Osteoblast (primary cell): ENCODE measurements around the gene NTNG1. TPM values are rescaled to one million over a fixed set of nuclear protein-coding genes. Genes with fewer than 3 reads are reported as not detected.

Source experiments
- DNase-seq: peaks from one replicate; pipeline ENCODE4 v3.0.0; 2011; ENCODE audit warnings: low spot score, mixed read lengths; ENCODE audit not compliant: insufficient read length; ENCODE audit errors: missing footprints
- H2AFZ ChIP-seq: 2 replicates; pipeline ENCODE4 v1.6.0; 2011; ENCODE audit warnings: mild to moderate bottlenecking, low read length
- H3K27ac ChIP-seq: 2 replicates; pipeline ENCODE4 v1.5.1; 2011; ENCODE audit warnings: mild to moderate bottlenecking, low read depth, low read length, moderate library complexity
- H3K27me3 ChIP-seq: 2 replicates; pipeline ENCODE4 v1.6.0; 2012; ENCODE audit warnings: mild to moderate bottlenecking, control low read depth, inconsistent platforms, low read length, moderate library complexity; ENCODE audit not compliant: insufficient read depth
- H3K36me3 ChIP-seq: 2 replicates; pipeline ENCODE4 v1.5.1; 2011; ENCODE audit warnings: mild to moderate bottlenecking, low read length, control low read depth, moderate library complexity; ENCODE audit not compliant: insufficient read depth
- H3K4me1 ChIP-seq: 2 replicates; pipeline ENCODE4 v1.5.1; 2011; ENCODE audit warnings: mild to moderate bottlenecking, low read length, control low read depth, moderate library complexity; ENCODE audit not compliant: insufficient read depth
- H3K4me2 ChIP-seq: 2 replicates; pipeline ENCODE4 v1.6.0; 2011; ENCODE audit warnings: mild to moderate bottlenecking, low read length; ENCODE audit not compliant: insufficient read depth
- H3K4me3 ChIP-seq: fragments of 200-600 bp; sonication (generic); 3 replicates; pipeline ENCODE4 v1.5.1; 2012; ENCODE audit warnings: mild to moderate bottlenecking, low read length, inconsistent platforms; ENCODE audit not compliant: insufficient read depth
- H3K79me2 ChIP-seq: 2 replicates; pipeline ENCODE4 v1.6.0; 2012; ENCODE audit warnings: mild to moderate bottlenecking, low read length, control low read depth, inconsistent platforms; ENCODE audit not compliant: insufficient read depth
- H3K9me3 ChIP-seq: 2 replicates; pipeline ENCODE4 v1.5.1; 2011; ENCODE audit warnings: low read depth, low read length, control low read depth
- H4K20me1 ChIP-seq: 2 replicates; pipeline ENCODE4 v1.6.0; 2012; ENCODE audit warnings: mild to moderate bottlenecking, low read length, control low read depth; ENCODE audit not compliant: insufficient read depth
- total RNA-seq: library from RNA; depleted of rRNA; stranded (reverse); fragments of >200 nt; gene quantifications from 2 replicates; pipeline ENCODE4 v1.2.3, GENCODE V29; 2012
- TF ChIP-seq, protein P1 (sequence below): IDR thresholded peaks from 2 replicates; pipeline ENCODE4 v1.5.1; 2011; ENCODE audit warnings: mild to moderate bottlenecking, low read depth, low read length, moderate library complexity; ENCODE audit errors: extremely low read depth

Gene NTNG1
- total RNA-seq, 1 donor = 3.6 TPM

DNA sequence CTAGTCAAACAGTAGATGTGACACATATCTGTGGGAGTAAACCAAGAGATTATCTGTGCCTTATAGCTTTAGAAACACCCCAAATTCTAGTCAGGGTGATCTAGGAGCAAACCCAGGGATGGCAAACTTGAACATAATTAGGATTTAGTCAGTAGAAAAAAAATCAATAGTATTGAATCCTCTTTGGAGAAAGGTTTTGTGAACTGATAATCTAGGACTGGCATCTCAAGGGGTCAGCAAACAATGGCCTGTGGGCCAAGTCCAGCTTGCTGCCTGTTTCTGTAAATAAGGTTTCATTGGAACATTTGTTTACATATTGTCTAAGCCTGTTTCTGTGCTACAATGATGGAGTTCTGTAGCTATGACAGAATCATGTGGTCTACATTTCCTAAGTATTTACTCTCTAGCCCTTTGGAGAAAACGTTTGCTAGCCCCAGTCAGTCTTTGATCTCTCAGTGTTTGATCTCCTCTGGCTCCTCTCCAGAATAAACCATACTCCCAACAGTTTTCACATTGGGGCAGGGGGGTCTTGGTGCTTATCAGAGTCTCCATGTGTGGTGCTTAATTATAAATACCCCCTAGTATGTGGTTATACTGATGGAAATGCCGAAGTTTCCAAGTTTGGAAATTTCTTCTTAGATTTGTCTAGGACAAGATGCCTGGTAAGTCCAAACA lies 385.8 kb downstream of the NTNG1 start:
- TF ChIP-seq, protein P1, sequence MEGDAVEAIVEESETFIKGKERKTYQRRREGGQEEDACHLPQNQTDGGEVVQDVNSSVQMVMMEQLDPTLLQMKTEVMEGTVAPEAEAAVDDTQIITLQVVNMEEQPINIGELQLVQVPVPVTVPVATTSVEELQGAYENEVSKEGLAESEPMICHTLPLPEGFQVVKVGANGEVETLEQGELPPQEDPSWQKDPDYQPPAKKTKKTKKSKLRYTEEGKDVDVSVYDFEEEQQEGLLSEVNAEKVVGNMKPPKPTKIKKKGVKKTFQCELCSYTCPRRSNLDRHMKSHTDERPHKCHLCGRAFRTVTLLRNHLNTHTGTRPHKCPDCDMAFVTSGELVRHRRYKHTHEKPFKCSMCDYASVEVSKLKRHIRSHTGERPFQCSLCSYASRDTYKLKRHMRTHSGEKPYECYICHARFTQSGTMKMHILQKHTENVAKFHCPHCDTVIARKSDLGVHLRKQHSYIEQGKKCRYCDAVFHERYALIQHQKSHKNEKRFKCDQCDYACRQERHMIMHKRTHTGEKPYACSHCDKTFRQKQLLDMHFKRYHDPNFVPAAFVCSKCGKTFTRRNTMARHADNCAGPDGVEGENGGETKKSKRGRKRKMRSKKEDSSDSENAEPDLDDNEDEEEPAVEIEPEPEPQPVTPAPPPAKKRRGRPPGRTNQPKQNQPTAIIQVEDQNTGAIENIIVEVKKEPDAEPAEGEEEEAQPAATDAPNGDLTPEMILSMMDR = no peak
- no peaks in the 10 kb centered on the region for H3K79me2 ChIP-seq
- no peaks in the 10 kb centered on the region for H3K36me3 ChIP-seq
- H3K27ac ChIP-seq = no peak overlapping the region
- H3K27me3 ChIP-seq = no peaks in the 10 kb centered on the region
- H3K9me3 ChIP-seq = no peaks in the 10 kb centered on the region
- no peak overlapping the region for H3K4me3 ChIP-seq
- H3K4me1 ChIP-seq = no peaks in the 10 kb centered on the region
- H4K20me1 ChIP-seq = no peaks in the 10 kb centered on the region
- H2AFZ ChIP-seq = no peak overlapping the region
- H3K4me2 ChIP-seq = no peak overlapping the region
- no peak for DNase-seq

DNA sequence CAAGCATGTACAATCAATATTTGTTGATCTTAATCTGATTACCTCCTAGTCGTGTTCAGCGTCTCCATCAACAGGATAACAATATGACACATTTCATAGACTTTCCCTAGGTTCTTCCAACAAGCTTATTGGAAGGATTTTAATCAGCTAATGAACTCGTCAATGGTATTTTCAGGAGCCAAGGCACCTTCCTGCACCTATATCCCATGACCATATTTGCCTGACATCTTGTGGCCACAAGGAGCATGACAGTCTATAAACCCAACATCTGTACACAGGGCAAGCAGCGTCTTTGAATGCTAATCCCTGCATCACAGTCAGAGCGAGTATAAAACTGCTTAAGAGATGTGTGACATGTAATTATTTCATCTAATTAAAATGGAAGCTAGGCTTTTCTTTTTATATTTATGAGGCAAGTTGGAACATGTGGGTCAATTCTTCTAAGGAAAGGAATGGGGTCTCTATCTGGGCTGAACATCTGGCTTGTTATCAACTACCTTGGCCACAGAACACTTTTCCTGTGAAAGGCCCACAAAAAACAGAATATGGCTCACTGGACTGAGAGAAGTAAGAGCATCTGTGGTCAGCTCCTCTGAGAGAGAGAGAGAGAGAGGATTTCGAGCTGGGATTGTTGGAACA lies 388.8 kb downstream of the NTNG1 start:
- TF ChIP-seq, protein P1 = peak; percentile 72
- no peak overlapping the region for H2AFZ ChIP-seq
- H3K27me3 ChIP-seq = no peaks in the 10 kb centered on the region
- H3K36me3 ChIP-seq = no peaks in the 10 kb centered on the region
- no peaks in the 10 kb centered on the region for H3K4me1 ChIP-seq
- peak; percentile 69 for DNase-seq
- H4K20me1 ChIP-seq = no peaks in the 10 kb centered on the region
- H3K27ac ChIP-seq = no peak overlapping the region
- no peak overlapping the region for H3K4me2 ChIP-seq
- H3K79me2 ChIP-seq = no peaks in the 10 kb centered on the region
- no peak overlapping the region for H3K4me3 ChIP-seq
- no peaks in the 10 kb centered on the region for H3K9me3 ChIP-seq

DNA sequence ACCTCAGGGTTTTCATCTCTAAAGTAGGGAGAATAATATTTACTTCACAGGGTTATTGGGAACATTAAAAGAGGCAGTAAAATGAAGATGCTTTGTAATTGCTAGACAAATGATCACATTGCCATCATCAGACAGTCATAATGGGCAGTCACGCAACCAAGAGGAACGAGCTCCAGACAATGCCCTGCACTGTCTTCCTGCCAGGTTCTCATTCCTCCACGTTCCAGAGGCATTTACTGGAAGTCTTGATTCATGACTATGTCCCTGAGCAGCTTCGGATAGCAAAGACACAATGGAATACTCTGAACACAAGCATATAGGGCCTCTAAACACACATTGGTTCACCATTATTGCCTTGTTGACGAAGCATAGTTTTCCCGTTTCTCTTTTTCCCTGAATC lies 389.7 kb downstream of the NTNG1 start:
- Histone ChIP-seq H3K36me3 (no peaks in the 10 kb centered on the region), H3K4me2 (no peak overlapping the region), H3K27ac (no peak overlapping the region), H3K4me3 (no peak overlapping the region), H3K9me3 (no peaks in the 10 kb centered on the region), H4K20me1 (no peaks in the 10 kb centered on the region), H3K4me1 (no peaks in the 10 kb centered on the region), H3K27me3 (no peaks in the 10 kb centered on the region), H3K79me2 (no peaks in the 10 kb centered on the region), H2AFZ (no peak overlapping the region)
- TF ChIP-seq, protein P1 = no peak
- no peak for DNase-seq

DNA sequence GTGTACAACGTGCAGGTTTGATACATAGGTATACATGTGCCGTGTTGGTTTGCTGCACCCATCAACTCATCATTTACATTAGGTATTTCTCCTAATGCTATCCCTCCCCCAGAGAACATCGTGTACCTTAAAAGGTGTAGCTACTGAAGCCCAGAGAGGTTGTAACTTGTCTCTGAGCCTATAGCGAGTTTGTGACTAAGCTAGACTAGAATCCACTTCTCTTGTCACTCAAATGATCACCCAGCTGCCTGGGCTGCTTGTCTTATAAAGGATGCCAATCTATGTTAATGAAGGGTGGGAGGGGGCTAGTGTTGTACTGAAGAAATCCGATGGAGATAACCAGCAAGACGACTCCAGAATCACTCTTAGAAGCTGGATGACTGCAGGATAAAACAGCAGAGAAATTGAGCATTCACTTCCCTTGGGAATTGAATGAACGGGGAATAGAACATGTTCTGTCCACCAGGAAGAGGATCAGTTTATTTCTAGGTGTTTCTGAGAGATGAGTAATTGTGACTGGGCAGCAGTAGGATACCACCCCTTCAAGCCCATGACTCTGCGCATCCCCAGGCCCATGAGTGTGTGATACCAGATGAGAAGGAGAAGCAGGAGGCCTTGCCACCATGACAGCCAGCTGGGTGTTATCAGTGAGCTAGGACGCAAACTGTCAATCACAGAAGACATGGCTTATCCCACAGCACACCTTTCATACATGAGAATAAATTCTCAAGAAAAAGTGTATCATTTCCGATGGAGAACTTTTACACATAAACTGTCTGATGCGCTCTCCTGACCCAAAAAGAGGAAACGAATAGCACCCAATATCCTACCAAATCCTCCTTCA lies 390.4 kb downstream of the NTNG1 start:
- Histone ChIP-seq H3K79me2 (no peaks in the 10 kb centered on the region), H3K27ac (no peak overlapping the region), H3K4me2 (no peak overlapping the region), H2AFZ (no peak overlapping the region), H4K20me1 (no peaks in the 10 kb centered on the region), H3K4me3 (no peak overlapping the region), H3K27me3 (no peaks in the 10 kb centered on the region), H3K9me3 (no peaks in the 10 kb centered on the region), H3K36me3 (no peaks in the 10 kb centered on the region), H3K4me1 (no peaks in the 10 kb centered on the region)
- TF ChIP-seq, protein P1 = no peak
- no peak for DNase-seq
